ENCODE results near the gene BRINP1. TPM values are rescaled to one million over a fixed set of nuclear protein-coding genes. Genes with fewer than 3 reads are reported as not detected.
A peak's percentile ranks its signal among the peaks of the same experiment; 100 is the strongest.

The BRINP1 gene
- total RNA-seq, 1 donor from 2014 or later: 1.5 TPM

- Histone ChIP-seq H3K4me3 (peak overlapping the region; percentile 34), H3K4me1 (no peaks in the 10 kb centered on the region), H3K27me3 (ENCODE audit: low read depth) (peaks cover 43% of the 10 kb centered on the region), H3K9me3 (no peaks in the 10 kb centered on the region), H3K27ac (no peak overlapping the region), H3K36me3 (no peaks in the 10 kb centered on the region)
- DNase-seq: no peak
- no peak for ATAC-seq
- TF ChIP-seq CTCF (IDR thresholded peaks at IDR 0.05): no peak
- intact Hi-C loops (cut with DNase I): no loop called here
Measured at GRCh38 chr9:119369680-119370366, 588 bp upstream of the BRINP1 start.

GRCh38 chr9:119368179-119368578 lies 1.1 kb downstream of the BRINP1 start:
- intact Hi-C loops (cut with DNase I): no loop called here
- H3K27me3 ChIP-seq (ENCODE audit: low read depth): peaks cover 43% of the 10 kb centered on the region
- H3K27ac ChIP-seq: no peak overlapping the region
- H3K4me3 ChIP-seq: no peak overlapping the region
- TF ChIP-seq CTCF (IDR thresholded peaks at IDR 0.05): no peak
- H3K9me3 ChIP-seq: no peaks in the 10 kb centered on the region
- DNase-seq (no peak), ATAC-seq (no peak)
- H3K36me3 ChIP-seq: no peaks in the 10 kb centered on the region
- H3K4me1 ChIP-seq: no peaks in the 10 kb centered on the region

GRCh38 chr9:119367683-119368075 lies 1.6 kb downstream of the BRINP1 start:
- H3K36me3 ChIP-seq: no peaks in the 10 kb centered on the region
- no peaks in the 10 kb centered on the region for H3K4me1 ChIP-seq
- ATAC-seq (no peak), DNase-seq (no peak)
- no peaks in the 10 kb centered on the region for H3K9me3 ChIP-seq
- no peak overlapping the region for H3K27ac ChIP-seq
- no peak overlapping the region for H3K4me3 ChIP-seq
- no peak for TF ChIP-seq CTCF (IDR thresholded peaks at IDR 0.05)
- H3K27me3 ChIP-seq (ENCODE audit: low read depth): peaks cover 43% of the 10 kb centered on the region
- intact Hi-C loops (cut with DNase I): no loop called here

GRCh38 chr9:119366909-119367682 lies 2.1 kb downstream of the BRINP1 start:
- no peaks in the 10 kb centered on the region for H3K9me3 ChIP-seq

More at GRCh38 chr9:119366909-119367682, 2.1 kb downstream of the BRINP1 start:
- H3K27ac ChIP-seq: no peak overlapping the region
- no peaks in the 10 kb centered on the region for H3K36me3 ChIP-seq
- H3K27me3 ChIP-seq (ENCODE audit: low read depth): peaks cover 43% of the 10 kb centered on the region
- intact Hi-C loops (cut with DNase I): no loop called here
- ATAC-seq: no peak
- no peaks in the 10 kb centered on the region for H3K4me1 ChIP-seq
- DNase-seq: no peak
- H3K4me3 ChIP-seq: no peak overlapping the region
- TF ChIP-seq CTCF (IDR thresholded peaks at IDR 0.05): no peak
